Measurements from ENCODE around the gene CANT1. TPM values are rescaled to one million over a fixed set of nuclear protein-coding genes. Genes with fewer than 3 reads are reported as not detected.

CANT1 gene
- total RNA-seq, 4 donors from 2014 or later = 17.5 to 38.3 (median 26.6) TPM

GRCh38 chr17:79038545-79039135 lies 29.1 kb upstream of the CANT1 start:
- TF ChIP-seq CTCF (IDR thresholded peaks at IDR 0.05 in 4 of 5, conservative IDR thresholded peaks at IDR 0.05 in 1 of 5) (no peak), POLR2A (IDR thresholded peaks at IDR 0.05) (peak in 1 of 2 donors; percentile 23)
- in situ Hi-C loops (cut with MboI; ENCODE audit: low sequenced_read_pairs in 4 of 4) = no loop called here
- peak in 1 of 2 donors; percentile 69 for DNase-seq

GRCh38 chr17:79036596-79036995 lies 27.0 kb upstream of the CANT1 start:
- in situ Hi-C loops (cut with MboI; ENCODE audit: low sequenced_read_pairs in 4 of 4) = no loop called here
- peaks cover 12 to 33% of the 10 kb centered on the region in 2 donors for H3K4me1 ChIP-seq
- no peaks in the 10 kb centered on the region for H3K9me3 ChIP-seq
- ATAC-seq (peak; percentile 51 to 81), DNase-seq (no peak)
- H3K27ac ChIP-seq = peak overlapping the region; percentile 20 to 50 (median 40)
- H3K36me3 ChIP-seq = no peaks in the 10 kb centered on the region
- no peak for TF ChIP-seq POLR2A (IDR thresholded peaks at IDR 0.05)
- TF ChIP-seq CTCF (IDR thresholded peaks at IDR 0.05 in 4 of 5, conservative IDR thresholded peaks at IDR 0.05 in 1 of 5) = no peak
- H3K27me3 ChIP-seq = no peaks in the 10 kb centered on the region
- no peak overlapping the region for H3K4me3 ChIP-seq
- intact Hi-C loops (cut with DNase I; ENCODE audit: low total_unique reads) = no loop called here

More at GRCh38 chr17:79038545-79039135, 29.1 kb upstream of the CANT1 start:
- H3K4me3 ChIP-seq = no peak overlapping the region
- ATAC-seq = peak; percentile 37 to 66
- intact Hi-C loops (cut with DNase I; ENCODE audit: low total_unique reads) = no loop called here
- H3K9me3 ChIP-seq = no peaks in the 10 kb centered on the region
- no peaks in the 10 kb centered on the region for H3K27me3 ChIP-seq
- H3K36me3 ChIP-seq = no peaks in the 10 kb centered on the region
- H3K4me1 ChIP-seq = peaks cover 11 to 32% of the 10 kb centered on the region in 2 donors
- peak overlapping the region; percentile 42 to 63 (median 56) for H3K27ac ChIP-seq

- ATAC-seq (no peak), DNase-seq (no peak)
- Histone ChIP-seq H3K9me3 (no peaks in the 10 kb centered on the region), H3K27me3 (no peaks in the 10 kb centered on the region), H3K27ac (peak overlapping the region in 3 of 4 donors; percentile 20 to 50 (median 42)), H3K4me3 (no peak overlapping the region), H3K4me1 (peaks cover 12 to 33% of the 10 kb centered on the region in 2 donors), H3K36me3 (no peaks in the 10 kb centered on the region)
- intact Hi-C loops (cut with DNase I; ENCODE audit: low total_unique reads) = no loop called here
- TF ChIP-seq POLR2A (IDR thresholded peaks at IDR 0.05) = no peak
- TF ChIP-seq CTCF (IDR thresholded peaks at IDR 0.05 in 4 of 5, conservative IDR thresholded peaks at IDR 0.05 in 1 of 5) = no peak
- in situ Hi-C loops (cut with MboI; ENCODE audit: low sequenced_read_pairs in 4 of 4) = no loop called here
These were observed 26.6 kb upstream of the CANT1 start for GRCh38 chr17:79036181-79036580.

GRCh38 chr17:79035686-79036085 lies 26.1 kb upstream of the CANT1 start:
- intact Hi-C loops (cut with DNase I; ENCODE audit: low total_unique reads) (no loop called here), in situ Hi-C loops (cut with MboI; ENCODE audit: low sequenced_read_pairs in 4 of 4) (no loop called here)
- DNase-seq (no peak), ATAC-seq (no peak)
- Histone ChIP-seq H3K9me3 (no peaks in the 10 kb centered on the region), H3K36me3 (no peaks in the 10 kb centered on the region), H3K4me1 (peaks cover 12 to 33% of the 10 kb centered on the region in 2 donors), H3K27me3 (no peaks in the 10 kb centered on the region), H3K4me3 (no peak overlapping the region), H3K27ac (no peak overlapping the region)
- TF ChIP-seq CTCF (IDR thresholded peaks at IDR 0.05 in 4 of 5, conservative IDR thresholded peaks at IDR 0.05 in 1 of 5) = no peak
- TF ChIP-seq POLR2A (IDR thresholded peaks at IDR 0.05) = no peak
